ENCODE data around the gene LIPH.
A peak's percentile ranks its signal among the peaks of the same experiment; 100 is the strongest.

DNA sequence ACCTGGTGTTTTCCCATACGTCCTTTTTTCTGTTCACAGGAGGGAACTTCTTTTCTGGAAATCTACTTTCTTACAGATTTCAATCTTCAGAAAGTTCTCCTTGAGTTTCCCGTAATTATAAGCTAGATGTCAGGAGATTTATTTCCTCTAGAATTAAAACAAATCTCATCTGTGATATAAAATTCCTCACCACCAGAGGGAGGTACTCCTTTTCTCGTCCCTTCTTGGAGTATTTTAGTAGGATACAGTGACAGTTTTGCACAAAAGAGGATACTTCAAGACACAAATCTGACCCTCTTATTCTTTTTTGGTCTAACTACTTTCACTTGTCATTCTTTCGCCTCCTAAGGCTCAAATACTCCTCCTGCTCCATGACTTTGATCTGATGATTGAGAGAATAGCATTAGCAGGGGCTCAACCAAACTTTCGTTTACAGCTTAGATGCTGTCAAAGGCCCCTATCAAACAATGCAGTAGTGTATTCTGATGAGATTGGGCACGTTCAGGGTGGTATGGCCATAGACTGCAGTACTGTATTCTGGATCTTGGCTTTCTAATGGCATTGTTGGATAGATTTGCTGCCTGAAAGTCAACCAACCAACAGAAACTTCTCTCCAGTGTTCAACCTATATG lies 91.6 kb downstream of the LIPH start:
- TF ChIP-seq, protein P1, sequence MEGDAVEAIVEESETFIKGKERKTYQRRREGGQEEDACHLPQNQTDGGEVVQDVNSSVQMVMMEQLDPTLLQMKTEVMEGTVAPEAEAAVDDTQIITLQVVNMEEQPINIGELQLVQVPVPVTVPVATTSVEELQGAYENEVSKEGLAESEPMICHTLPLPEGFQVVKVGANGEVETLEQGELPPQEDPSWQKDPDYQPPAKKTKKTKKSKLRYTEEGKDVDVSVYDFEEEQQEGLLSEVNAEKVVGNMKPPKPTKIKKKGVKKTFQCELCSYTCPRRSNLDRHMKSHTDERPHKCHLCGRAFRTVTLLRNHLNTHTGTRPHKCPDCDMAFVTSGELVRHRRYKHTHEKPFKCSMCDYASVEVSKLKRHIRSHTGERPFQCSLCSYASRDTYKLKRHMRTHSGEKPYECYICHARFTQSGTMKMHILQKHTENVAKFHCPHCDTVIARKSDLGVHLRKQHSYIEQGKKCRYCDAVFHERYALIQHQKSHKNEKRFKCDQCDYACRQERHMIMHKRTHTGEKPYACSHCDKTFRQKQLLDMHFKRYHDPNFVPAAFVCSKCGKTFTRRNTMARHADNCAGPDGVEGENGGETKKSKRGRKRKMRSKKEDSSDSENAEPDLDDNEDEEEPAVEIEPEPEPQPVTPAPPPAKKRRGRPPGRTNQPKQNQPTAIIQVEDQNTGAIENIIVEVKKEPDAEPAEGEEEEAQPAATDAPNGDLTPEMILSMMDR (IDR thresholded peaks at IDR 0.05): peak; percentile 15 to 50 (median 48)
- no peak for TF ChIP-seq POLR2A (IDR thresholded peaks at IDR 0.05)
